HepG2 (cell line): ENCODE data around the gene PACSIN1. TPM values are rescaled to one million over a fixed set of nuclear protein-coding genes. Genes with fewer than 3 reads are reported as not detected.
A peak's percentile ranks its signal among the peaks of the same experiment; 100 is the strongest.

Experiments used
- BORCS8-MEF2B ChIP-seq: sonication (generic); formaldehyde crosslinking; IDR thresholded peaks from 2 replicates; pipeline ENCODE4 v1.8.0; 2022; ENCODE audit warnings: mild to moderate bottlenecking, missing genetic modification reagents
- CBFB ChIP-seq: sonication (generic); formaldehyde crosslinking; IDR thresholded peaks from 2 replicates; pipeline ENCODE4 v1.4.0; 2020; ENCODE audit warnings: missing genetic modification reagents
- DNMT3B ChIP-seq: conservative IDR thresholded peaks from 2 replicates; pipeline ENCODE4 v1.6.1; 2016; ENCODE audit warnings: missing biosample characterization, control low read depth
- GMEB1 ChIP-seq: sonication (generic); formaldehyde crosslinking; IDR thresholded peaks from 2 replicates; pipeline ENCODE4 v1.5.1; 2020; ENCODE audit warnings: missing genetic modification reagents, mild to moderate bottlenecking, borderline replicate concordance
- HNRNPLL ChIP-seq: fragments of 200-400 bp; formaldehyde crosslinking; IDR thresholded peaks from 2 replicates; pipeline ENCODE4 v1.6.1; 2017; ENCODE audit warnings: mild to moderate bottlenecking, low read depth, low read length; ENCODE audit not compliant: poor library complexity, severe bottlenecking
- KLF12 ChIP-seq: sonication (generic); formaldehyde crosslinking; IDR thresholded peaks from 2 replicates; pipeline ENCODE4 v1.4.0; 2020; ENCODE audit warnings: missing genetic modification reagents, borderline replicate concordance
- NCOR1 ChIP-seq: fragments of 200-600 bp; sonication (generic); IDR thresholded peaks from 2 replicates; pipeline ENCODE4 v1.7.0; 2017; ENCODE audit warnings: antibody characterized with exemption, low read length, borderline replicate concordance
- U2AF1 ChIP-seq: fragments of 200-400 bp; formaldehyde crosslinking; optimal IDR thresholded peaks from 2 replicates; pipeline ENCODE3; 2017; ENCODE audit warnings: mild to moderate bottlenecking, low read depth, low read length
- XRCC5 ChIP-seq: fragments of 200-400 bp; formaldehyde crosslinking; optimal IDR thresholded peaks from 2 replicates; pipeline ENCODE3; 2017; ENCODE audit warnings: mild to moderate bottlenecking, low read length
- ZNF354B ChIP-seq: sonication (generic); formaldehyde crosslinking; IDR thresholded peaks from 2 replicates; pipeline ENCODE4 v1.8.0; 2022; ENCODE audit warnings: mild to moderate bottlenecking, missing genetic modification reagents
- ZNF446 ChIP-seq: sonication (generic); formaldehyde crosslinking; IDR thresholded peaks from 2 replicates; pipeline ENCODE4 v1.5.0; 2020; ENCODE audit warnings: mild to moderate bottlenecking, missing genetic modification reagents
- ZNF639 ChIP-seq: conservative IDR thresholded peaks from 2 replicates; pipeline ENCODE4 v1.6.1; 2018; ENCODE audit warnings: missing genetic modification reagents
- polyA plus RNA-seq, 8 experiments: library from polyadenylated mRNA; depleted of rRNA in 3 of 8; stranded (reverse) in 7 of 8; unstranded in 1 of 8; fragments of >200 nt; fragmentation: Illumina TruSeq in 4 of 8; extraction: Trizol in 4 of 8; gene quantifications; 2 replicates each; pipeline versions ENCODE4 v1.2.1 to v1.2.3, GENCODE V29; 2011 to 2016; ENCODE audit warnings: low read depth in 4 of 8, missing spikeins in 1 of 8, mixed read lengths in 1 of 8; ENCODE audit not compliant: insufficient read depth in 1 of 8
- total RNA-seq, 5 experiments: library from RNA; depleted of rRNA; stranded (reverse); fragments of >200 nt; fragmentation: Illumina TruSeq; extraction: Trizol; gene quantifications; 2 replicates each; pipeline ENCODE4 v1.2.3, GENCODE V29; 2016; ENCODE audit warnings: low read depth in 1 of 5
- TF ChIP-seq, protein P1 (sequence below): sonication (generic); formaldehyde crosslinking; IDR thresholded peaks from 2 replicates; pipeline ENCODE4 v1.5.1; 2020; ENCODE audit warnings: missing genetic modification reagents, mild to moderate bottlenecking, borderline replicate concordance
- TF ChIP-seq, protein P2 (sequence below): sonication (generic); formaldehyde crosslinking; IDR thresholded peaks from 2 replicates; pipeline ENCODE4 v1.8.0; 2022; ENCODE audit warnings: low read depth, missing genetic modification reagents
- TF ChIP-seq, protein P3 (sequence below), 2 experiments: sonication (generic) in 1 of 2; formaldehyde crosslinking in 1 of 2; IDR thresholded peaks; 2 replicates each; pipeline versions ENCODE4 v1.4.0 to v1.6.1; 2016 to 2020; ENCODE audit warnings: borderline replicate concordance in 1 of 2, low read depth in 1 of 2, mild to moderate bottlenecking in 1 of 2, missing genetic modification reagents in 1 of 2

Gene PACSIN1
- total and polyA plus RNA-seq, 2 of the 13 experiments (the other 11 are each of a cell fraction or from before 2014, with no cell fraction given) = not detected

- TF ChIP-seq U2AF1 = no peak
- no peak for TF ChIP-seq ZNF639 (CRISPR knock-in tag)
- TF ChIP-seq, protein P1, sequence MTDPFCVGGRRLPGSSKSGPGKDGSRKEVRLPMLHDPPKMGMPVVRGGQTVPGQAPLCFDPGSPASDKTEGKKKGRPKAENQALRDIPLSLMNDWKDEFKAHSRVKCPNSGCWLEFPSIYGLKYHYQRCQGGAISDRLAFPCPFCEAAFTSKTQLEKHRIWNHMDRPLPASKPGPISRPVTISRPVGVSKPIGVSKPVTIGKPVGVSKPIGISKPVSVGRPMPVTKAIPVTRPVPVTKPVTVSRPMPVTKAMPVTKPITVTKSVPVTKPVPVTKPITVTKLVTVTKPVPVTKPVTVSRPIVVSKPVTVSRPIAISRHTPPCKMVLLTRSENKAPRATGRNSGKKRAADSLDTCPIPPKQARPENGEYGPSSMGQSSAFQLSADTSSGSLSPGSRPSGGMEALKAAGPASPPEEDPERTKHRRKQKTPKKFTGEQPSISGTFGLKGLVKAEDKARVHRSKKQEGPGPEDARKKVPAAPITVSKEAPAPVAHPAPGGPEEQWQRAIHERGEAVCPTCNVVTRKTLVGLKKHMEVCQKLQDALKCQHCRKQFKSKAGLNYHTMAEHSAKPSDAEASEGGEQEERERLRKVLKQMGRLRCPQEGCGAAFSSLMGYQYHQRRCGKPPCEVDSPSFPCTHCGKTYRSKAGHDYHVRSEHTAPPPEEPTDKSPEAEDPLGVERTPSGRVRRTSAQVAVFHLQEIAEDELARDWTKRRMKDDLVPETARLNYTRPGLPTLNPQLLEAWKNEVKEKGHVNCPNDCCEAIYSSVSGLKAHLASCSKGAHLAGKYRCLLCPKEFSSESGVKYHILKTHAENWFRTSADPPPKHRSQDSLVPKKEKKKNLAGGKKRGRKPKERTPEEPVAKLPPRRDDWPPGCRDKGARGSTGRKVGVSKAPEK (CRISPR knock-in tag) = peak; percentile 74; the same call in 1 of the 2 replicates
- TF ChIP-seq CBFB (CRISPR knock-in tag) = peak; percentile 65
- no peak for TF ChIP-seq DNMT3B (CRISPR knock-in tag)
- TF ChIP-seq BORCS8-MEF2B = peak; percentile 68; the same call in 1 of the 2 replicates
- no peak for TF ChIP-seq ZNF446
- peak; percentile 28 for TF ChIP-seq HNRNPLL
- TF ChIP-seq, protein P2, sequence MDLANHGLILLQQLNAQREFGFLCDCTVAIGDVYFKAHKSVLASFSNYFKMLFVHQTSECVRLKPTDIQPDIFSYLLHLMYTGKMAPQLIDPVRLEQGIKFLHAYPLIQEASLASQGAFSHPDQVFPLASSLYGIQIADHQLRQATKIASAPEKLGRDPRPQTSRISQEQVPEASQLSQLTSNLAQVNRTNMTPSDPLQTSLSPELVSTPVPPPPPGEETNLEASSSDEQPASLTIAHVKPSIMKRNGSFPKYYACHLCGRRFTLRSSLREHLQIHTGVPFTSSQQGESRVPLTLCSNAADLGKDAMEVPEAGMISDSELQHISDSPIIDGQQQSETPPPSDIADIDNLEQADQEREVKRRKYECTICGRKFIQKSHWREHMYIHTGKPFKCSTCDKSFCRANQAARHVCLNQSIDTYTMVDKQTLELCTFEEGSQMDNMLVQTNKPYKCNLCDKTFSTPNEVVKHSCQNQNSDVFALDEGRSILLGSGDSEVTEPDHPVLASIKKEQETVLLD = no peak
- TF ChIP-seq ZNF354B (CRISPR knock-in tag) = peak; percentile 32; the same call in 1 of the 2 replicates
- peak; percentile 91 for TF ChIP-seq XRCC5
- TF ChIP-seq, protein P3, sequence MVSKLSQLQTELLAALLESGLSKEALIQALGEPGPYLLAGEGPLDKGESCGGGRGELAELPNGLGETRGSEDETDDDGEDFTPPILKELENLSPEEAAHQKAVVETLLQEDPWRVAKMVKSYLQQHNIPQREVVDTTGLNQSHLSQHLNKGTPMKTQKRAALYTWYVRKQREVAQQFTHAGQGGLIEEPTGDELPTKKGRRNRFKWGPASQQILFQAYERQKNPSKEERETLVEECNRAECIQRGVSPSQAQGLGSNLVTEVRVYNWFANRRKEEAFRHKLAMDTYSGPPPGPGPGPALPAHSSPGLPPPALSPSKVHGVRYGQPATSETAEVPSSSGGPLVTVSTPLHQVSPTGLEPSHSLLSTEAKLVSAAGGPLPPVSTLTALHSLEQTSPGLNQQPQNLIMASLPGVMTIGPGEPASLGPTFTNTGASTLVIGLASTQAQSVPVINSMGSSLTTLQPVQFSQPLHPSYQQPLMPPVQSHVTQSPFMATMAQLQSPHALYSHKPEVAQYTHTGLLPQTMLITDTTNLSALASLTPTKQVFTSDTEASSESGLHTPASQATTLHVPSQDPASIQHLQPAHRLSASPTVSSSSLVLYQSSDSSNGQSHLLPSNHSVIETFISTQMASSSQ (IDR thresholded peaks at IDR 0.05; ENCODE audit: low read depth) = no peak
- TF ChIP-seq, protein P3 (CRISPR knock-in tag; IDR thresholded peaks at IDR 0.05; ENCODE audit: borderline replicate concordance) = peak; percentile 60; the same call in 1 of the 2 replicates
- TF ChIP-seq GMEB1 = peak; percentile 28; the same call in 1 of the 2 replicates
- TF ChIP-seq NCOR1 = no peak
- no peak for TF ChIP-seq KLF12
Observed at GRCh38 chr6:34560366-34561226, 94.7 kb downstream of the PACSIN1 start (continued).
